ENCODE measurements around the gene CCL3.

The CCL3 gene

DNA sequence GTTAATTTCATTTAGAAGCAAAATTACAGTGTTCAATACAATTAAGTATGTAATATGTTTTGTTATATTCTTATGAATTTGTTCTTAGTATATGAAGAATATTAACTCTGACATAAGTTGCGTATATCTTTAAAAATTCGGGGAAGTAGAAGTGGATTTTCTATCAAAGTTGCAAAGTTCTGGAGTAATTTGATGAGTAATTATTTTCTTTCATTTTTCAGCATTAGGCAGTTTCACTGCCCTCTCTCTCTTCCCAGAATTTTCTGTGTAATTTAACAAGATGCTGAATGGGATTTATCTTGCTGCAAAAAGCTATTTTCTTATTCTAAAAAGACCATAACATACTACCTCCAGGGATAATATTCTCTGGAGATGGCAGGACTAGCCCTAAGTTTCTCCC, 34.8 kb downstream of the CCL3 start:
- H3K79me2 ChIP-seq (ENCODE audit: insufficient read depth, low read length): no peaks in the 10 kb centered on the region
- TF ChIP-seq, protein P1, sequence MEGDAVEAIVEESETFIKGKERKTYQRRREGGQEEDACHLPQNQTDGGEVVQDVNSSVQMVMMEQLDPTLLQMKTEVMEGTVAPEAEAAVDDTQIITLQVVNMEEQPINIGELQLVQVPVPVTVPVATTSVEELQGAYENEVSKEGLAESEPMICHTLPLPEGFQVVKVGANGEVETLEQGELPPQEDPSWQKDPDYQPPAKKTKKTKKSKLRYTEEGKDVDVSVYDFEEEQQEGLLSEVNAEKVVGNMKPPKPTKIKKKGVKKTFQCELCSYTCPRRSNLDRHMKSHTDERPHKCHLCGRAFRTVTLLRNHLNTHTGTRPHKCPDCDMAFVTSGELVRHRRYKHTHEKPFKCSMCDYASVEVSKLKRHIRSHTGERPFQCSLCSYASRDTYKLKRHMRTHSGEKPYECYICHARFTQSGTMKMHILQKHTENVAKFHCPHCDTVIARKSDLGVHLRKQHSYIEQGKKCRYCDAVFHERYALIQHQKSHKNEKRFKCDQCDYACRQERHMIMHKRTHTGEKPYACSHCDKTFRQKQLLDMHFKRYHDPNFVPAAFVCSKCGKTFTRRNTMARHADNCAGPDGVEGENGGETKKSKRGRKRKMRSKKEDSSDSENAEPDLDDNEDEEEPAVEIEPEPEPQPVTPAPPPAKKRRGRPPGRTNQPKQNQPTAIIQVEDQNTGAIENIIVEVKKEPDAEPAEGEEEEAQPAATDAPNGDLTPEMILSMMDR (IDR thresholded peaks at IDR 0.05; ENCODE audit: insufficient read depth, low read length, poor library complexity, severe bottlenecking): no peak
- no peak for TF ChIP-seq EZH2phosphoT487 (conservative IDR thresholded peaks at IDR 0.05; ENCODE audit: low read length)
- no peaks in the 10 kb centered on the region for H3F3A ChIP-seq (ENCODE audit: insufficient read depth)

DNA sequence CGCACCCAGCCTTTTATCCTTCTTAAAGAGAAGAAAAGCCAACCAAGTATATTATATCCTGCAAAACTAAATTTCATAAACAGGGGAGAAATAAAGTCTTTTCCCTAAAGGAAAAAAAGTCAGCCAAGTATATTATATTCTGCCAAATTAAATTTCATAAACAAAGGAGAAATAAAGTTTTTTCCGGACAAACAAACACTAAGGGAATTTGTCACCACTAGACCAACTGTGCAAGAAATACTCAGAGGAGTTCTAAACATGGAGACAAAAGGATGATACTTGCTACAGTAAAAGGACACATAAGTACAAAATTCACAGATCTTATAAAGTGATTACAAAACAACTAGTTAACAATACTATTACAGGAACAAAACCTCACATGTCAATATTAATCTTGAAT, 40.3 kb downstream of the CCL3 start:
- H2AFZ ChIP-seq (ENCODE audit: low read depth, low read length, severe bottlenecking): no peak overlapping the region
- H3K79me2 ChIP-seq (ENCODE audit: insufficient read depth, low read length): no peaks in the 10 kb centered on the region
- H3K4me2 ChIP-seq (ENCODE audit: low read depth, low read length, poor library complexity, severe bottlenecking): no peak overlapping the region
- H3K27me3 ChIP-seq (ENCODE audit: low read length): no peaks in the 10 kb centered on the region
- no peaks in the 10 kb centered on the region for H3K36me3 ChIP-seq (ENCODE audit: low read length)
- no peaks in the 10 kb centered on the region for H4K20me1 ChIP-seq (ENCODE audit: low read depth, low read length)
- H3K9ac ChIP-seq (ENCODE audit: low read length): no peak overlapping the region
- H3K9me3 ChIP-seq (ENCODE audit: insufficient read depth, low read length): no peaks in the 10 kb centered on the region; the same call in 1 of the 2 replicates
- no peak overlapping the region for H3K27ac ChIP-seq (ENCODE audit: low read depth, low read length)
- no peak for TF ChIP-seq EZH2phosphoT487 (conservative IDR thresholded peaks at IDR 0.05; ENCODE audit: low read length)
- TF ChIP-seq, protein P1 (IDR thresholded peaks at IDR 0.05; ENCODE audit: insufficient read depth, low read length, poor library complexity, severe bottlenecking): no peak
- no peaks in the 10 kb centered on the region for H3F3A ChIP-seq (ENCODE audit: insufficient read depth)
- H3K4me3 ChIP-seq (ENCODE audit: insufficient read depth, low read length, poor library complexity, severe bottlenecking): no peak overlapping the region
- no peaks in the 10 kb centered on the region for H3K9me2 ChIP-seq (replicated peaks; ENCODE audit: insufficient read depth, low read length)

More for the DNA sequence above, 34.8 kb downstream of the CCL3 start:
- H2AFZ ChIP-seq (ENCODE audit: low read depth, low read length, severe bottlenecking): no peak overlapping the region
- H3K27me3 ChIP-seq (ENCODE audit: low read length): no peaks in the 10 kb centered on the region
- H3K36me3 ChIP-seq (ENCODE audit: low read length): no peaks in the 10 kb centered on the region
- H3K4me2 ChIP-seq (ENCODE audit: low read depth, low read length, poor library complexity, severe bottlenecking): no peak overlapping the region
- H3K9me2 ChIP-seq (replicated peaks; ENCODE audit: insufficient read depth, low read length): no peaks in the 10 kb centered on the region
- no peak overlapping the region for H3K9ac ChIP-seq (ENCODE audit: low read length)
- H3K4me3 ChIP-seq (ENCODE audit: insufficient read depth, low read length, poor library complexity, severe bottlenecking): no peak overlapping the region
- H4K20me1 ChIP-seq (ENCODE audit: low read depth, low read length): no peaks in the 10 kb centered on the region
- H3K9me3 ChIP-seq (ENCODE audit: insufficient read depth, low read length): no peaks in the 10 kb centered on the region
- H3K27ac ChIP-seq (ENCODE audit: low read depth, low read length): no peak overlapping the region

DNA sequence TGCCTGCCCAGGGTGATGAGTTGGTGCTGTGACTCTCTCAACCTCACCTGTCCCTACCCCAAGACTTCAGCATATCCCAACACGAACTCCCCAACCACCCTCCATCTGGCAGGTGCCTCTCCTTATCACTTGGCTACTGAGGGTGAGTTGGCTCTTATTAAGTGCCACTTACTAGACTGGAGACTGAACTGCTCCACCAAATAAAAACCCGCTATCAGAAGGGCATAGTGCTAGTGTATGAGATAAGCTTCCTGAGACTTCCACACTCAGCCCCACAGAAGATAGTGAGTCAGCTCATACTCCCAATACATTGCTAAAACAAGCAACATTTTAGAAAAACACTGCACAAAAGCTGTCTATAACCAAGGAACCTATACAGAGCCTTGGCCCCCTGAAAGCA, 41.9 kb downstream of the CCL3 start:
- H3K9me3 ChIP-seq (ENCODE audit: insufficient read depth, low read length): no peaks in the 10 kb centered on the region; the same call in 1 of the 2 replicates
- H3K9ac ChIP-seq (ENCODE audit: low read length): no peak overlapping the region
- no peak overlapping the region for H2AFZ ChIP-seq (ENCODE audit: low read depth, low read length, severe bottlenecking)
- no peak overlapping the region for H3K4me2 ChIP-seq (ENCODE audit: low read depth, low read length, poor library complexity, severe bottlenecking)
- no peak overlapping the region for H3K27ac ChIP-seq (ENCODE audit: low read depth, low read length)
- no peaks in the 10 kb centered on the region for H3K9me2 ChIP-seq (replicated peaks; ENCODE audit: insufficient read depth, low read length)
- no peaks in the 10 kb centered on the region for H3K79me2 ChIP-seq (ENCODE audit: insufficient read depth, low read length)
- H3K36me3 ChIP-seq (ENCODE audit: low read length): no peaks in the 10 kb centered on the region
- H3F3A ChIP-seq (ENCODE audit: insufficient read depth): no peaks in the 10 kb centered on the region
- no peaks in the 10 kb centered on the region for H4K20me1 ChIP-seq (ENCODE audit: low read depth, low read length)
- TF ChIP-seq, protein P1 (IDR thresholded peaks at IDR 0.05; ENCODE audit: insufficient read depth, low read length, poor library complexity, severe bottlenecking): no peak
- no peak for TF ChIP-seq EZH2phosphoT487 (conservative IDR thresholded peaks at IDR 0.05; ENCODE audit: low read length)
- H3K27me3 ChIP-seq (ENCODE audit: low read length): no peaks in the 10 kb centered on the region
- H3K4me3 ChIP-seq (ENCODE audit: insufficient read depth, low read length, poor library complexity, severe bottlenecking): no peak overlapping the region
